PC-9 (cell line): Measurements from ENCODE around the gene HDGFL2. TPM values are rescaled to one million over a fixed set of nuclear protein-coding genes. Genes with fewer than 3 reads are reported as not detected.

Experiments used
- BruUV-seq: library from RNA; stranded (reverse); fragments of 400-500 nt; replicated peaks from 2 replicates; lab custom pipeline; 2021; lab: Mats Ljungman, UMichigan
- CTCF ChIA-PET: fragments of 300-600 bp; sonication (Branson Sonifier 250); formaldehyde crosslinking; loops from one replicate; lab custom pipeline; 2022; ENCODE audit warnings: antibody characterized with exemption; lab: Charles Lee
- POLR2A ChIA-PET: fragments of 300-600 bp; sonication (Branson Sonifier 250); formaldehyde crosslinking; loops from one replicate; lab custom pipeline; 2022; ENCODE audit warnings: antibody characterized with exemption; ENCODE audit not compliant: unreplicated experiment; lab: Charles Lee
- DNase-seq, 2 experiments: peaks; one replicate each; pipeline versions ENCODE4 v3.0.0 to v3.0.0-alpha.2; 2015 to 2022; ENCODE audit warnings: mixed read lengths in 1 of 2
- H2AFZ ChIP-seq: fragments of 200-600 bp; sonication (generic); 2 replicates; pipeline ENCODE4 v1.8.1; 2017; ENCODE audit warnings: antibody characterized with exemption
- H3F3A ChIP-seq: fragments of 200-600 bp; sonication (generic); 2 replicates; pipeline ENCODE4 v1.8.1; 2017; ENCODE audit warnings: antibody characterized with exemption, mild to moderate bottlenecking, low read depth; ENCODE audit not compliant: insufficient read depth
- H3K27ac ChIP-seq: fragments of 200-600 bp; sonication (generic); 2 replicates; pipeline ENCODE4 v1.6.1; 2016; ENCODE audit warnings: mixed run types
- H3K27me3 ChIP-seq: fragments of 200-600 bp; sonication (generic); 2 replicates; pipeline ENCODE4 v1.6.1; 2016; ENCODE audit warnings: low read depth, mixed run types; ENCODE audit not compliant: insufficient read depth
- H3K36me3 ChIP-seq: fragments of 200-600 bp; sonication (generic); 2 replicates; pipeline ENCODE4 v1.6.1; 2016; ENCODE audit warnings: low read depth, mixed run types
- H3K4me1 ChIP-seq: fragments of 200-600 bp; sonication (generic); replicated peaks from 2 replicates; pipeline ENCODE4 v1.6.1; 2016; ENCODE audit warnings: mixed run types; ENCODE audit not compliant: insufficient read depth
- H3K4me2 ChIP-seq: fragments of 200-600 bp; sonication (generic); 2 replicates; pipeline ENCODE4 v1.6.1; 2017; ENCODE audit warnings: mixed run types
- H3K4me3 ChIP-seq: fragments of 200-600 bp; sonication (generic); 2 replicates; pipeline ENCODE4 v1.6.1; 2016; ENCODE audit warnings: mixed run types
- H3K79me2 ChIP-seq: fragments of 200-600 bp; sonication (generic); 2 replicates; pipeline ENCODE4 v1.6.1; 2017; ENCODE audit warnings: low read depth, mixed run types
- H3K9me2 ChIP-seq: fragments of 200-600 bp; sonication (generic); 2 replicates; pipeline ENCODE4 v1.8.1; 2017; ENCODE audit warnings: mild to moderate bottlenecking; ENCODE audit not compliant: insufficient read depth
- H3K9me3 ChIP-seq: fragments of 200-600 bp; sonication (generic); 2 replicates; pipeline ENCODE4 v1.8.1; 2016; ENCODE audit warnings: low read depth; ENCODE audit not compliant: insufficient read depth
- H4K20me1 ChIP-seq: fragments of 200-600 bp; sonication (generic); 2 replicates; pipeline ENCODE4 v1.8.1; 2017; ENCODE audit not compliant: insufficient read depth
- EZH2 ChIP-seq: fragments of 200-600 bp; sonication (generic); IDR thresholded peaks from 2 replicates; pipeline ENCODE4 v1.8.0; 2017; ENCODE audit warnings: antibody characterized with exemption, low read depth
- intact Hi-C: fragments of 100-400 bp; cut with micrococcal nuclease; formaldehyde crosslinking; loops from one replicate; pipeline ENCODE4 v1.10.0; 2022; ENCODE audit not compliant: unreplicated experiment
- total RNA-seq: library from RNA; stranded (reverse); gene quantifications from 2 replicates; pipeline ENCODE4 v1.2.3, GENCODE V29; 2021
- TF ChIP-seq, protein P1 (sequence below): fragments of 200-600 bp; sonication (generic); conservative IDR thresholded peaks from 2 replicates; pipeline ENCODE4 v1.6.1; 2017; ENCODE audit warnings: mixed run types, antibody characterized with exemption, mild to moderate bottlenecking, moderate library complexity

Gene HDGFL2
- total RNA-seq, 1 experiment from 2014 or later, result 50.8 TPM

DNA sequence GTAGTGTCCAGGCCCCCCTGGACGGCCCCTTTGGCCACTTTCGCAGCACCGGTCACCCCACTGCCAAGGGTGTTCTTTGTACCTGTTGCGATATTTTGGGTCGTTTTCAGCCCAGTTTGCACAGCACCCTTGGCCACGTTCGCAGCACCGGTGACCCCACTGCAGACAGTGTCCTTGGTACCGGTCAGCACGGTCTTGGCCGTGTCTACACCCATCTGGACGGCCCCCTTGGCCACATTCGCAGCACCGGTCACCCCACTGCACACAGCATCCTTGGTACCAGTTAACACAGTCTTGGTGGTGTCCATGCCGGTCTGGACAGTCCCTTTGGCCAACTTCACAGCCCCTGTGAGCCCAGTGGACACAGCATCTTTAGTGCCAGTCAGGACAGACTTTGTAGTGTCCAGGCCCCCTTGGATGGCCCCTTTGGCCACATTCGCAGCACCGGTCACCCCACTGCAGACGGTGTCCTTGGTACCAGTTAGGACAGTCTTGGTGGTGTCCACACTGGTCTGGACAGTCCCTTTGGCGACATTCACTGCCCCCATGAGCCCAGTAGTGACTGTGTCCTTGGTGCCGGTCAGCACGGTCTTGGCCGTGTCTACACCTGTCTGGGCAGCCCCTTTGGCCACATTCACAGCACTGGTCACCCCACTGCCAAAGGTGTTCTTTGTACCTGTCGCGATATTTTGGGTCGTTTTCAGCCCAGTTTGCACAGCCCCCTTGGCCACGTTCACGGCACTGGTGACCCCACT is 39.4 kb downstream of the HDGFL2 start:
- POLR2A ChIA-PET, result no interaction called here
- Histone ChIP-seq H3K4me3 (no peak overlapping the region), H3K36me3 (no peaks in the 10 kb centered on the region), H3K9me3 (no peaks in the 10 kb centered on the region), H3K4me1 (no peaks in the 10 kb centered on the region), H3K27me3 (no peaks in the 10 kb centered on the region), H4K20me1 (no peaks in the 10 kb centered on the region), H3K4me2 (no peak overlapping the region), H3K27ac (no peak overlapping the region), H3K79me2 (no peaks in the 10 kb centered on the region), H2AFZ (no peak overlapping the region), H3F3A (no peaks in the 10 kb centered on the region), H3K9me2 (no peaks in the 10 kb centered on the region)
- CTCF ChIA-PET, result no interaction called here
- BruUV-seq, result no TSS peak
- TF ChIP-seq EZH2, result no peak
- TF ChIP-seq, protein P1, sequence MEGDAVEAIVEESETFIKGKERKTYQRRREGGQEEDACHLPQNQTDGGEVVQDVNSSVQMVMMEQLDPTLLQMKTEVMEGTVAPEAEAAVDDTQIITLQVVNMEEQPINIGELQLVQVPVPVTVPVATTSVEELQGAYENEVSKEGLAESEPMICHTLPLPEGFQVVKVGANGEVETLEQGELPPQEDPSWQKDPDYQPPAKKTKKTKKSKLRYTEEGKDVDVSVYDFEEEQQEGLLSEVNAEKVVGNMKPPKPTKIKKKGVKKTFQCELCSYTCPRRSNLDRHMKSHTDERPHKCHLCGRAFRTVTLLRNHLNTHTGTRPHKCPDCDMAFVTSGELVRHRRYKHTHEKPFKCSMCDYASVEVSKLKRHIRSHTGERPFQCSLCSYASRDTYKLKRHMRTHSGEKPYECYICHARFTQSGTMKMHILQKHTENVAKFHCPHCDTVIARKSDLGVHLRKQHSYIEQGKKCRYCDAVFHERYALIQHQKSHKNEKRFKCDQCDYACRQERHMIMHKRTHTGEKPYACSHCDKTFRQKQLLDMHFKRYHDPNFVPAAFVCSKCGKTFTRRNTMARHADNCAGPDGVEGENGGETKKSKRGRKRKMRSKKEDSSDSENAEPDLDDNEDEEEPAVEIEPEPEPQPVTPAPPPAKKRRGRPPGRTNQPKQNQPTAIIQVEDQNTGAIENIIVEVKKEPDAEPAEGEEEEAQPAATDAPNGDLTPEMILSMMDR, result no peak
- DNase-seq, result no peak
- intact Hi-C loops, result no loop called here

DNA sequence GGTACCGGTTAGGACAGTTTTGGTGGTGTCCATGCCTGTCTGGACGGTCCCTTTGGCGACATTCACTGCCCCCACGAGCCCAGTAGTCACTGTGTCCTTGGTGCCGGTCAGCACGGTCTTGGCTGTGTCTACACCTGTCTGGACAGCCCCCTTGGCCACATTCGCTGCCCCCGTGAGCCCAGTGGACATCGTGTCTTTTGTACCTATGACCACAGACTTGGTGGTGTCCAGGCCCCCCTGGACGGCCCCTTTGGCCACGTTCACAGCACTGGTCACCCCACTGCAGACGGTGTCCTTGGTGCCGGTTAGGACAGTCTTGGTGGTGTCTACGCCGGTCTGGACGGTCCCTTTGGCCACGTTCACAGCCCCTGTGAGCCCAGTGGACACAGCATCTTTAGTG is 40.0 kb downstream of the HDGFL2 start:
- H3F3A ChIP-seq, result no peaks in the 10 kb centered on the region
- TF ChIP-seq, protein P1, result no peak
- no peak for TF ChIP-seq EZH2
- BruUV-seq, result no TSS peak
- H3K27me3 ChIP-seq, result no peaks in the 10 kb centered on the region
- no peaks in the 10 kb centered on the region for H3K79me2 ChIP-seq
- CTCF ChIA-PET, result no interaction called here
- no peak overlapping the region for H2AFZ ChIP-seq
- no peaks in the 10 kb centered on the region for H3K9me3 ChIP-seq
- H3K4me2 ChIP-seq, result no peak overlapping the region
- H3K27ac ChIP-seq, result no peak overlapping the region
- no peaks in the 10 kb centered on the region for H3K36me3 ChIP-seq
- no peaks in the 10 kb centered on the region for H3K9me2 ChIP-seq
- intact Hi-C loops, result no loop called here
- H3K4me3 ChIP-seq, result no peak overlapping the region
- no peak for DNase-seq
- POLR2A ChIA-PET, result no interaction called here
- H3K4me1 ChIP-seq, result peaks cover 6% of the 10 kb centered on the region; the same call in 1 of the 2 replicates
- H4K20me1 ChIP-seq, result no peaks in the 10 kb centered on the region

DNA sequence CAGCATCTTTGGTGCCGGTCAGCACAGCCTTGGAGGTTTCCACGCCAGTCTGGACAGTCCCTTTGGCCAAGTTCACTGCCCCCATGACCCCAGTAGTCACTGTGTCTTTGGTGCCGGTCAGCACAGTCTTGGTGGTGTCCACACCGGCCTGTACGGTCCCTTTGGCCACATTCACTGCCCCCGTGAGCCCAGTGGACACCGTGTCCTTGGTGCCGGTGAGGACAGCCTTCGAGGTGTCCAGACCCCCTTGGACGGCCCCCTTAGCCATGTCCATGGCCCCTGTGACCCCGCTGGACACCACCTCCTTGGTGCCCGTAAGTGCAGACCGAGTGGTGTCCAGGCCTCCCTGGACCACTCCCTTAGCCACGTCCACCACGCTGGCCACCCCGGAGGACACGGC is 41.2 kb downstream of the HDGFL2 start:
- CTCF ChIA-PET, result no interaction called here
- Histone ChIP-seq H3K4me3 (no peak overlapping the region), H3K9me3 (no peaks in the 10 kb centered on the region), H3K79me2 (no peaks in the 10 kb centered on the region), H4K20me1 (no peaks in the 10 kb centered on the region), H3K9me2 (no peaks in the 10 kb centered on the region), H3K27me3 (no peaks in the 10 kb centered on the region), H3F3A (no peaks in the 10 kb centered on the region), H3K36me3 (no peaks in the 10 kb centered on the region), H2AFZ (no peak overlapping the region), H3K27ac (no peak overlapping the region), H3K4me2 (no peak overlapping the region), H3K4me1 (peaks cover 16% of the 10 kb centered on the region; the same call in 1 of the 2 replicates)
- no peak for DNase-seq
- POLR2A ChIA-PET, result no interaction called here
- no TSS peak for BruUV-seq
- TF ChIP-seq EZH2, result no peak
- TF ChIP-seq, protein P1, result no peak
- intact Hi-C loops, result no loop called here
